Measurements from ENCODE around the gene TBKBP1. TPM values are rescaled to one million over a fixed set of nuclear protein-coding genes. Genes with fewer than 3 reads are reported as not detected.
A peak's percentile ranks its signal among the peaks of the same experiment; 100 is the strongest.

The TBKBP1 gene
- total RNA-seq, 1 donor from 2014 or later = 7.8 TPM

DNA sequence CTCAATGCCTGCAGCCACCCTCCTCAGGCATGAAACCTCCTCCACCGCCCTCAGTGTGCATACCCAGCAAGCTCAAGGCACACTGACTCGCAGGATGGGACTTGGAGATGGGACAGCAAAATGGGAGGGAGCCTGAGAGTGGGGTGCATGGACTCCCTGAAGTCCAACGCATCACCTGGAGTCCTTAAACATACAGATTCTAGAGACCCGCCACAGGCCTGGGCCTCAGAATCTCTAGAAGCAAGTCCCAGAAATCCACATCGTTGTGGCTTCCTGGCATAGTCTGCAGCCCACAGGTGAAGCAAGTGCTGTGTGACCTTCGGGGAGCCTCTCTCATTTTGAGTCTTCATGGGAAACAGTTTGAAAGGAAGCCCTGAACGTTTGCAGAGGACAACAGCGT lies 35.5 kb downstream of the TBKBP1 start:
- Histone ChIP-seq H3K9ac (ENCODE audit: low read depth in 1 of 3, low read length in 3 of 3) (no peak overlapping the region), H3K4me3 (ENCODE audit: low read length in 3 of 3) (no peak overlapping the region), H3K27me3 (ENCODE audit: control insufficient read depth in 3 of 3, insufficient read depth in 3 of 3, low read length in 3 of 3) (peaks cover 44 to 80% (median 66%) of the 10 kb centered on the region in 3 donors), H3K4me1 (ENCODE audit: control insufficient read depth in 3 of 3, insufficient read depth in 3 of 3, low read length in 3 of 3) (peaks cover 0 to 4% (median 3%) of the 10 kb centered on the region in 3 donors), H3K9me3 (ENCODE audit: control insufficient read depth in 3 of 3, low read length in 3 of 3) (no peaks in the 10 kb centered on the region), H3K27ac (ENCODE audit: low read depth, low read length) (no peak overlapping the region), H3K36me3 (ENCODE audit: control insufficient read depth in 3 of 3, insufficient read depth in 3 of 3, low read length in 3 of 3) (no peaks in the 10 kb centered on the region)

GRCh38 chr17:47730681-47731080 lies 36.7 kb downstream of the TBKBP1 start:
- Histone ChIP-seq H3K4me3 (ENCODE audit: low read length in 3 of 3) (no peak overlapping the region), H3K9ac (ENCODE audit: low read depth in 1 of 3, low read length in 3 of 3) (no peak overlapping the region), H3K27ac (ENCODE audit: low read depth, low read length) (no peak overlapping the region), H3K9me3 (ENCODE audit: control insufficient read depth in 3 of 3, low read length in 3 of 3) (no peaks in the 10 kb centered on the region), H3K4me1 (ENCODE audit: control insufficient read depth in 3 of 3, insufficient read depth in 3 of 3, low read length in 3 of 3) (peaks cover 0 to 4% (median 3%) of the 10 kb centered on the region in 3 donors), H3K27me3 (ENCODE audit: control insufficient read depth in 3 of 3, insufficient read depth in 3 of 3, low read length in 3 of 3) (peaks cover 54 to 80% (median 67%) of the 10 kb centered on the region in 3 donors), H3K36me3 (ENCODE audit: control insufficient read depth in 3 of 3, insufficient read depth in 3 of 3, low read length in 3 of 3) (no peaks in the 10 kb centered on the region)

GRCh38 chr17:47731396-47731795 lies 37.4 kb downstream of the TBKBP1 start:
- Histone ChIP-seq H3K4me3 (ENCODE audit: low read length in 3 of 3) (no peak overlapping the region), H3K27me3 (ENCODE audit: control insufficient read depth in 3 of 3, insufficient read depth in 3 of 3, low read length in 3 of 3) (peaks cover 50 to 73% (median 62%) of the 10 kb centered on the region in 3 donors), H3K9ac (ENCODE audit: low read depth in 1 of 3, low read length in 3 of 3) (no peak overlapping the region), H3K9me3 (ENCODE audit: control insufficient read depth in 3 of 3, low read length in 3 of 3) (no peaks in the 10 kb centered on the region), H3K27ac (ENCODE audit: low read depth, low read length) (no peak overlapping the region), H3K4me1 (ENCODE audit: control insufficient read depth in 3 of 3, insufficient read depth in 3 of 3, low read length in 3 of 3) (peaks cover 0 to 4% (median 3%) of the 10 kb centered on the region in 3 donors), H3K36me3 (ENCODE audit: control insufficient read depth in 3 of 3, insufficient read depth in 3 of 3, low read length in 3 of 3) (no peaks in the 10 kb centered on the region)

- H3K9ac ChIP-seq (ENCODE audit: low read depth in 1 of 3, low read length in 3 of 3) = no peak overlapping the region
- no peaks in the 10 kb centered on the region for H3K36me3 ChIP-seq (ENCODE audit: control insufficient read depth in 3 of 3, insufficient read depth in 3 of 3, low read length in 3 of 3)
- H3K27me3 ChIP-seq (ENCODE audit: control insufficient read depth in 3 of 3, insufficient read depth in 3 of 3, low read length in 3 of 3) = peaks cover 50 to 65% (median 64%) of the 10 kb centered on the region in 3 donors
- no peak overlapping the region for H3K27ac ChIP-seq (ENCODE audit: low read depth, low read length)
- no peaks in the 10 kb centered on the region for H3K9me3 ChIP-seq (ENCODE audit: control insufficient read depth in 3 of 3, low read length in 3 of 3)
- peaks cover 0 to 4% (median 3%) of the 10 kb centered on the region in 3 donors for H3K4me1 ChIP-seq (ENCODE audit: control insufficient read depth in 3 of 3, insufficient read depth in 3 of 3, low read length in 3 of 3)
- no peak overlapping the region for H3K4me3 ChIP-seq (ENCODE audit: low read length in 3 of 3)
Observed at GRCh38 chr17:47732399-47733046, 38.6 kb downstream of the TBKBP1 start.

DNA sequence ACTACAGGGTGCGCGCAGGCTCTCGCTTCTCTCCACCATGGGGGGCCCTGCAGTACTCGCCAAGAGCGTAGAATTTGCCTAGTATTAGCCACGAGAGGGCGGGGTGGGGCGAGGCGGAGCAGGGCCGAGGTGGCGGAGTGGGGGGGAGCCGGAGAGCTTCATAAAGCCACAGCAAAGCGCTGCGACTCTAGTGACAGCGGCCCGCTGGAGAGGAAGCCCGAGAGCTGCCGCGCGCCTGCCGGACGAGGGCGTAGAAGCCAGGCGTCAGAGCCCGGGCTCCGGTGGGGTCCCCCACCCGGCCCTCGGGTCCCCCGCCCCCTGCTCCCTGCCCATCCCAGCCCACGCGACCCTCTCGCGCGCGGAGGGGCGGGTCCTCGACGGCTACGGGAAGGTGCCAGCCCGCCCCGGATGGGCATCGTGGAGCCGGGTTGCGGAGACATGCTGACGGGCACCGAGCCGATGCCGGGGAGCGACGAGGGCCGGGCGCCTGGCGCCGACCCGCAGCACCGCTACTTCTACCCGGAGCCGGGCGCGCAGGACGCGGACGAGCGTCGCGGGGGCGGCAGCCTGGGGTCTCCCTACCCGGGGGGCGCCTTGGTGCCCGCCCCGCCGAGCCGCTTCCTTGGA lies 39.2 kb downstream of the TBKBP1 start, which contains the start of gene TBX21:
Gene TBX21, plus strand, starts transcription at position 190 of the 627 bp plus-strand sequence. Its CDS starts 219 bp downstream, at position 409.
- H3K27ac ChIP-seq (ENCODE audit: low read depth, low read length) = no peak within 1 kb of the TSS
- peaks cover 50 to 61% (median 59%) of the 10 kb centered on the region in 3 donors for H3K27me3 ChIP-seq (ENCODE audit: control insufficient read depth in 3 of 3, insufficient read depth in 3 of 3, low read length in 3 of 3)

GRCh38 chr17:47733674-47734410 lies 39.9 kb downstream of the TBKBP1 start:
- peaks cover 50 to 57% (median 53%) of the 10 kb centered on the region in 3 donors for H3K27me3 ChIP-seq (ENCODE audit: control insufficient read depth in 3 of 3, insufficient read depth in 3 of 3, low read length in 3 of 3)
- no peak overlapping the region for H3K9ac ChIP-seq (ENCODE audit: low read depth in 1 of 3, low read length in 3 of 3)
- no peak overlapping the region for H3K4me3 ChIP-seq (ENCODE audit: low read length in 3 of 3)
- H3K27ac ChIP-seq (ENCODE audit: low read depth, low read length) = no peak overlapping the region
- H3K4me1 ChIP-seq (ENCODE audit: control insufficient read depth in 3 of 3, insufficient read depth in 3 of 3, low read length in 3 of 3) = peaks cover 0 to 4% (median 3%) of the 10 kb centered on the region in 3 donors
- no peaks in the 10 kb centered on the region for H3K36me3 ChIP-seq (ENCODE audit: control insufficient read depth in 3 of 3, insufficient read depth in 3 of 3, low read length in 3 of 3)
- H3K9me3 ChIP-seq (ENCODE audit: control insufficient read depth in 3 of 3, low read length in 3 of 3) = no peaks in the 10 kb centered on the region

More for the DNA sequence above, 39.2 kb downstream of the TBKBP1 start, which contains the start of gene TBX21:
- no peaks in the 10 kb centered on the region for H3K36me3 ChIP-seq (ENCODE audit: control insufficient read depth in 3 of 3, insufficient read depth in 3 of 3, low read length in 3 of 3)
- no peaks in the 10 kb centered on the region for H3K9me3 ChIP-seq (ENCODE audit: control insufficient read depth in 3 of 3, low read length in 3 of 3)
- peaks cover 0 to 4% (median 3%) of the 10 kb centered on the region in 3 donors for H3K4me1 ChIP-seq (ENCODE audit: control insufficient read depth in 3 of 3, insufficient read depth in 3 of 3, low read length in 3 of 3)
- peak within 1 kb of the TSS in 1 of 3 donors; percentile 6 for H3K4me3 ChIP-seq (ENCODE audit: low read length in 3 of 3)
- no peak within 1 kb of the TSS for H3K9ac ChIP-seq (ENCODE audit: low read depth in 1 of 3, low read length in 3 of 3)

DNA sequence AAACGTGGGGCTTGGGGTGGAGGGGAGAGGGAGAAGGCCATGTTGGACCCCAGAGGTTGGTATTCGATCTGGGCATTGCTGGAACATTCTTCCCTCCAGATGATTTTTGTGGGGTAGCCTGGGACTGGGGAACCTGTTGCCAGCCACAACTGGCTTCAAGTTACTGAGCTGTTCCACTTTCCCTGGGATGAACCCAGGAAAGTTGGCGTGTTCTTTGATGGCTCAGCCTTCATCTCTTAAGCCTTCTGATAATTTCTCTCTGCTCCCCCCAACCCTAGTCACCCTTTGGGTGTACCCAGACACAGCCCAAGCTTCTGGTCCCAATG lies 41.1 kb downstream of the TBKBP1 start:
- Histone ChIP-seq H3K9ac (ENCODE audit: low read depth in 1 of 3, low read length in 3 of 3) (no peak overlapping the region), H3K36me3 (ENCODE audit: control insufficient read depth in 3 of 3, insufficient read depth in 3 of 3, low read length in 3 of 3) (no peaks in the 10 kb centered on the region), H3K9me3 (ENCODE audit: control insufficient read depth in 3 of 3, low read length in 3 of 3) (no peaks in the 10 kb centered on the region), H3K4me1 (ENCODE audit: control insufficient read depth in 3 of 3, insufficient read depth in 3 of 3, low read length in 3 of 3) (peaks cover 0 to 4% (median 3%) of the 10 kb centered on the region in 3 donors), H3K27me3 (ENCODE audit: control insufficient read depth in 3 of 3, insufficient read depth in 3 of 3, low read length in 3 of 3) (peaks cover 47 to 53% (median 50%) of the 10 kb centered on the region in 3 donors), H3K27ac (ENCODE audit: low read depth, low read length) (no peak overlapping the region), H3K4me3 (ENCODE audit: low read length in 3 of 3) (no peak overlapping the region)

DNA sequence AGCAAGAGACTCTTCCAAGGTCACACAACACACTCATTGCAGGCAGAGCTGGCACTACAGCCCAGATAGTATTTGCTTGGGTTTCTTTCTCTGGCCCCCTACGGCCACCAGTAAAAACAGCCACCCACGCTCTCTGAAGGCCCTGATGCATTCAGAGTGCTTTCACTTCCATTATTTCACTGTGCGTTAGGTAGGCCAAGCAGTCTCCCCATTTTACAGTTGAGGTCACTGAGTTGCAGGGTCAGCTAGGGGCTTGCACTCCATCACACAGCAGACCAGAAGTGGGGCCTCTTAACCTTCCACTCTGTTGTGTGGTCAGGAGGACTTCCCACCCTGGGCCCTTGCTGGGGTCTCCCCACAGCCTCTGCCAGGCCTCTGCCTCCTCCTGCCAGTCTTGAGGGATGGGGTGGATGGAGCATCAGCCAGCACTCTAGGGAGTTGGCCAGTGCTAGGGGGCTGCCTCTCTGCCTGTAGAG lies 41.6 kb downstream of the TBKBP1 start:
- Histone ChIP-seq H3K4me3 (ENCODE audit: low read length in 3 of 3) (no peak overlapping the region), H3K9me3 (ENCODE audit: control insufficient read depth in 3 of 3, low read length in 3 of 3) (no peaks in the 10 kb centered on the region), H3K36me3 (ENCODE audit: control insufficient read depth in 3 of 3, insufficient read depth in 3 of 3, low read length in 3 of 3) (no peaks in the 10 kb centered on the region), H3K9ac (ENCODE audit: low read depth in 1 of 3, low read length in 3 of 3) (no peak overlapping the region), H3K27ac (ENCODE audit: low read depth, low read length) (no peak overlapping the region), H3K27me3 (ENCODE audit: control insufficient read depth in 3 of 3, insufficient read depth in 3 of 3, low read length in 3 of 3) (peaks cover 43 to 53% (median 46%) of the 10 kb centered on the region in 3 donors), H3K4me1 (ENCODE audit: control insufficient read depth in 3 of 3, insufficient read depth in 3 of 3, low read length in 3 of 3) (peaks cover 0 to 4% (median 3%) of the 10 kb centered on the region in 3 donors)

DNA sequence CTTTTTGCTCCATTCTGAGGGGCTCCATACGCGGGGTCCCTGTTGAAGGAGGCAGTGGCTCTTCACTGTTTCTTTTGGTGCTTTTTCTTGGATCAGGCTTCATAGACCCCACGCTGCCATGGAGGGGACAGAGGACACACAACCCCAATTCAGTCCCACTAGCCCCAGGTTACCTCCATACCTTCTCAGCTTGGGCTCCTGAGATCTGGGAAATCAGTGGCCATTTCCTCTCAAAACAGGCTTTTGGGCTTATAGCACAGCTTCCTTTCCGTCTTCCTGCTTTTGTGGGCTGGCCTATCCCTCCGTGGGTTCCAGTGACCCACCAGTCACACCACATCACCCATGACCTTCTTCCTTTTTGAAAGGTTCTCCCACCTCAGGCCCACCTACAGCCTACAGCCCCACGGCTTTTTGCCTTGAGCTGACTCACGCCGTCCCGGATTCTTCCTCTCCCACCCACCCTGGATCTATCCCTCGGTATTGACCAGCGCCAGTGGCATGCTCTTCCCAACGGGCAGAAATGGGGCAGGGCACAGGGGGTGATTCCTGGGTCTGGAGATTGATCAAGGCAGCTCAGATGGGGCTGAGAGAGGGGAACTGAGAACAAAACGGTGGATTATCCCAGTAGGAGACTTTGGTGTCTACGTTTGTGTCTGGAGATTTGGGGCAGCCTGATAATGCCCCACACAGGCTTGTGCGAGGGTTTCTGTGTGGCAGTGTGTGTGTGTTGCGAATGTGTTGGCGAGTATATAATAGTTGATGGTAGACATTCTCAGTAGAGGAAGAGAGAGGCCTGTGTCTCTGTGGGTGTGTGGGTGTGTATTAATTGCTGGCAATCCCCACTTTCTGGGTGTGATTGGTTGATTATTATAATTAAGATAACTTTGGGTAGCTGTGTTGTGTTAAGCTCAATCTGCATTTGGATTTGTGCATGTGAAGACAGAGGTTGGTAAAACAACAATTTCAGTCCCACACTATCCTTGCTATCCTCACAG lies 42.8 kb downstream of the TBKBP1 start:
- H3K9me3 ChIP-seq (ENCODE audit: control insufficient read depth in 3 of 3, low read length in 3 of 3) = no peaks in the 10 kb centered on the region
- no peak overlapping the region for H3K27ac ChIP-seq (ENCODE audit: low read depth, low read length)
- no peaks in the 10 kb centered on the region for H3K36me3 ChIP-seq (ENCODE audit: control insufficient read depth in 3 of 3, insufficient read depth in 3 of 3, low read length in 3 of 3)
- H3K4me1 ChIP-seq (ENCODE audit: control insufficient read depth in 3 of 3, insufficient read depth in 3 of 3, low read length in 3 of 3) = peaks cover 0 to 4% (median 3%) of the 10 kb centered on the region in 3 donors
- H3K9ac ChIP-seq (ENCODE audit: low read depth in 1 of 3, low read length in 3 of 3) = no peak overlapping the region
- H3K27me3 ChIP-seq (ENCODE audit: control insufficient read depth in 3 of 3, insufficient read depth in 3 of 3, low read length in 3 of 3) = peaks cover 42 to 50% (median 42%) of the 10 kb centered on the region in 3 donors
- H3K4me3 ChIP-seq (ENCODE audit: low read length in 3 of 3) = no peak overlapping the region
